GM19238 (cell line): ENCODE measurements around the gene SPAG9.
"Not testable (repeated sequence)": the region's sequence is repeated elsewhere in the genome, so short reads cannot be mapped to it uniquely, and the experiment has no call there.

Source experiments
- DNase-seq: peaks from one replicate; pipeline ENCODE4 v3.0.0; 2011; ENCODE audit warnings: low spot score; ENCODE audit not compliant: insufficient read length

The SPAG9 gene

GRCh38 chr17:51144266-51145022, 23.8 kb upstream of the SPAG9 start:
- no peak for DNase-seq

GRCh38 chr17:51142597-51142996, 21.9 kb upstream of the SPAG9 start:
- no peak for DNase-seq

- no peak for DNase-seq
Observed at GRCh38 chr17:51135956-51136355, 15.3 kb upstream of the SPAG9 start.

GRCh38 chr17:51133365-51133764, 12.7 kb upstream of the SPAG9 start:
- no peak for DNase-seq

GRCh38 chr17:51132964-51133319, 12.3 kb upstream of the SPAG9 start:
- no peak for DNase-seq

GRCh38 chr17:51128076-51128475, 7.4 kb upstream of the SPAG9 start:
- DNase-seq, result no peak

GRCh38 chr17:51124640-51125503, 4.2 kb upstream of the SPAG9 start:
- no peak for DNase-seq

GRCh38 chr17:51122473-51123115, 1.9 kb upstream of the SPAG9 start:
- DNase-seq, result not testable (repeated sequence)

- DNase-seq, result peak; percentile 48
Observed at GRCh38 chr17:51121620-51122472, 1.2 kb upstream of the SPAG9 start.

- DNase-seq, result peak; percentile 35
Observed at GRCh38 chr17:51120357-51120738, 320 bp downstream of the SPAG9 start.

- DNase-seq, result peak; percentile 42
Observed at GRCh38 chr17:51119415-51120356, 982 bp downstream of the SPAG9 start.

- no peak for DNase-seq
Observed at GRCh38 chr17:51118330-51119195, 2.1 kb downstream of the SPAG9 start.

GRCh38 chr17:51115179-51115578, 5.5 kb downstream of the SPAG9 start:
- no peak for DNase-seq

GRCh38 chr17:51112303-51113222, 8.1 kb downstream of the SPAG9 start:
- DNase-seq, result not testable (repeated sequence)

GRCh38 chr17:51107778-51108177, 12.9 kb downstream of the SPAG9 start:
- no peak for DNase-seq

GRCh38 chr17:51103451-51103850, 17.2 kb downstream of the SPAG9 start:
- DNase-seq, result no peak

GRCh38 chr17:51103050-51103449, 17.6 kb downstream of the SPAG9 start:
- no peak for DNase-seq
